ENCODE measurements around the gene PDE4D. TPM values are rescaled to one million over a fixed set of nuclear protein-coding genes. Genes with fewer than 3 reads are reported as not detected.
"Not testable (repeated sequence)": the region's sequence is repeated elsewhere in the genome, so short reads cannot be mapped to it uniquely, and the experiment has no call there.

The PDE4D gene
- polyA plus RNA-seq, 6 donors from 2014 or later = 4.1 to 20.0 (median 12.9) TPM

DNA sequence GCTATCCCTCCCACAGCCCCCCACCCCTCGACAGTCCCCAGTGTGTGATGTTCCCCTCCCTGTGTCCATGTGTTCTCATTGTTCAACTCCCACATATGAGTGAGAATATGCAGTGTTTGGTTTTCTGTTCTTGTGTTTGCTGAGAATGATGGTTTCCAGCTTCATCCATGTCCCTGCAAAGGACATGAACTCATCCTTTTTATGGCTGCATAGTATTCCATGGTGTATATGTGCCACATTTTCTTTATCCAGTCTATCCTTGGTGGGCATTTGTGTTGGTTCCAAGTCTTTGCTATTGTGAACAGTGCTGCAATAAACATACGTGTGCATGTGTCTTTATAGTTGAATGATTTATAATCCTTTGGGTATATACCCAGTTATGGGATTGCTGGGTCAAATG, 940.3 kb downstream of the PDE4D start:
- DNase-seq, H3K27ac Mint-ChIP-seq, H3K4me1 Mint-ChIP-seq: not testable (repeated sequence)

DNA sequence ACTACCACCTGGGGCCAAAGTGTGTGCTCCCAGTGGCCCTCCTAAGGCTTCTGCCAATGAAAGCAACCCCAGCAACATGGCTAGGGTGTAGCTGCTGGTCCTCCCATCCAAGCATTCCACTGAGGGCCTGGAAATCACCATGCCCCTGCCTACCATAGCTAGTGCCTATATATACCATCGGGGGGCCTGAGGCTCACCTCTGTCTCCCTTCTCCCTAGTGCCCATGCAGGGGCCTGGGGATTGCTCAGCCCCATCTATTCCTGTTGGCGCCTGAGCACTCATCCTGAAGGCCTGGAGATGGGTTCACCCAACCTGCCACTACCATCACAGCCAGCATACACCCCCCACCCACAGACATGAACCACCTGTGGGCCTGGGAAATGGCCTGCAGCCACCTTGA, 943.3 kb downstream of the PDE4D start:
- peak overlapping the region in 1 of 6 donors; percentile 73 for H3K27ac Mint-ChIP-seq
- no peak for ATAC-seq (ENCODE audit: low read depth in 2 of 2)
- no peak overlapping the region for H3K4me3 Mint-ChIP-seq
- DNase-seq = no peak
- peaks cover 0 to 26% (median 21%) of the 10 kb centered on the region in 3 donors for H3K27me3 Mint-ChIP-seq
- H3K36me3 Mint-ChIP-seq = no peaks in the 10 kb centered on the region
- no peaks in the 10 kb centered on the region for H3K4me1 Mint-ChIP-seq
- H3K9me3 Mint-ChIP-seq = peaks cover 2 to 19% (median 6%) of the 10 kb centered on the region in 7 donors

More for the DNA sequence above, 940.3 kb downstream of the PDE4D start:
- H3K36me3 Mint-ChIP-seq; ATAC-seq (ENCODE audit: low read depth in 2 of 2); H3K4me3 Mint-ChIP-seq: not testable (repeated sequence)
- peaks cover 2 to 19% (median 6%) of the 10 kb centered on the region in 7 donors for H3K9me3 Mint-ChIP-seq
- peaks cover 0 to 26% (median 17%) of the 10 kb centered on the region in 3 donors for H3K27me3 Mint-ChIP-seq

DNA sequence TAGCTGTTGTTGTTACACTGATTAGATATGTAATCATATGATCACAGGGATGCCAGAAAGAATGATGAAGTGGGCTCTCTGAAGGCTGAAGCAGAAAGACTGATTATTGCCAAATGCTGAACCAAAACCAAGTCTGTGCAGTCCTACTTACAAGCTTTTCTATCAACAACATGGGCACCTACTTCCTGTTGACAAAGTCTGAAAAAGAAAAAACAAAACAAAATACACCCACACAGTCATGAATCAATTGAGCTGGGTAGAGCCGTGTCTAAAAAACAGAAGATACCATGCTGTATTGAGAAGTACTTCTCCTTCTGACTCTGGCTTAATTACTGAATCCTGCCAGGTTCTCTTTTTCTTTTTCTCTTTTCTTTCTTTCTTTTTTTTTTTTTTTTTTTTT, 947.3 kb downstream of the PDE4D start:
- H3K27ac Mint-ChIP-seq = no peak overlapping the region
- no peaks in the 10 kb centered on the region for H3K36me3 Mint-ChIP-seq
- H3K4me3 Mint-ChIP-seq = peak overlapping the region in 1 of 8 donors; percentile 58
- peaks cover 0 to 11% (median 7%) of the 10 kb centered on the region in 7 donors for H3K9me3 Mint-ChIP-seq
- H3K27me3 Mint-ChIP-seq = peaks cover 0 to 20% (median 9%) of the 10 kb centered on the region in 3 donors
- DNase-seq = no peak
- ATAC-seq (ENCODE audit: low read depth in 2 of 2) = no peak
- no peaks in the 10 kb centered on the region for H3K4me1 Mint-ChIP-seq

GRCh38 chr5:58944221-58944620, 949.3 kb downstream of the PDE4D start:
- DNase-seq (no peak), ATAC-seq (ENCODE audit: low read depth in 2 of 2) (no peak)
- Mint-ChIP-seq H3K9me3 (peaks cover 0 to 11% (median 7%) of the 10 kb centered on the region in 7 donors), H3K27ac (no peak overlapping the region), H3K4me3 (no peak overlapping the region), H3K4me1 (no peaks in the 10 kb centered on the region), H3K27me3 (peaks cover 0 to 9% (median 2%) of the 10 kb centered on the region in 3 donors), H3K36me3 (no peaks in the 10 kb centered on the region)

- no peak overlapping the region for H3K4me3 Mint-ChIP-seq
- no peaks in the 10 kb centered on the region for H3K36me3 Mint-ChIP-seq
- H3K27ac Mint-ChIP-seq = no peak overlapping the region
- H3K9me3 Mint-ChIP-seq = peaks cover 0 to 14% (median 9%) of the 10 kb centered on the region in 7 donors
- DNase-seq = no peak
- H3K4me1 Mint-ChIP-seq = no peaks in the 10 kb centered on the region
- peaks cover 6 to 16% (median 9%) of the 10 kb centered on the region in 3 donors for H3K27me3 Mint-ChIP-seq
- ATAC-seq (ENCODE audit: low read depth in 2 of 2) = no peak
Measured at GRCh38 chr5:58940446-58940845, 953.1 kb downstream of the PDE4D start.

- Mint-ChIP-seq H3K36me3 (no peaks in the 10 kb centered on the region), H3K4me3 (no peak overlapping the region), H3K4me1 (no peaks in the 10 kb centered on the region), H3K27me3 (peaks cover 9 to 16% (median 12%) of the 10 kb centered on the region in 3 donors), H3K9me3 (peaks cover 0 to 14% (median 9%) of the 10 kb centered on the region in 7 donors), H3K27ac (no peak overlapping the region)
- DNase-seq = no peak
- no peak for ATAC-seq (ENCODE audit: low read depth in 2 of 2)
Measured at GRCh38 chr5:58939664-58940063, 953.9 kb downstream of the PDE4D start.

DNA sequence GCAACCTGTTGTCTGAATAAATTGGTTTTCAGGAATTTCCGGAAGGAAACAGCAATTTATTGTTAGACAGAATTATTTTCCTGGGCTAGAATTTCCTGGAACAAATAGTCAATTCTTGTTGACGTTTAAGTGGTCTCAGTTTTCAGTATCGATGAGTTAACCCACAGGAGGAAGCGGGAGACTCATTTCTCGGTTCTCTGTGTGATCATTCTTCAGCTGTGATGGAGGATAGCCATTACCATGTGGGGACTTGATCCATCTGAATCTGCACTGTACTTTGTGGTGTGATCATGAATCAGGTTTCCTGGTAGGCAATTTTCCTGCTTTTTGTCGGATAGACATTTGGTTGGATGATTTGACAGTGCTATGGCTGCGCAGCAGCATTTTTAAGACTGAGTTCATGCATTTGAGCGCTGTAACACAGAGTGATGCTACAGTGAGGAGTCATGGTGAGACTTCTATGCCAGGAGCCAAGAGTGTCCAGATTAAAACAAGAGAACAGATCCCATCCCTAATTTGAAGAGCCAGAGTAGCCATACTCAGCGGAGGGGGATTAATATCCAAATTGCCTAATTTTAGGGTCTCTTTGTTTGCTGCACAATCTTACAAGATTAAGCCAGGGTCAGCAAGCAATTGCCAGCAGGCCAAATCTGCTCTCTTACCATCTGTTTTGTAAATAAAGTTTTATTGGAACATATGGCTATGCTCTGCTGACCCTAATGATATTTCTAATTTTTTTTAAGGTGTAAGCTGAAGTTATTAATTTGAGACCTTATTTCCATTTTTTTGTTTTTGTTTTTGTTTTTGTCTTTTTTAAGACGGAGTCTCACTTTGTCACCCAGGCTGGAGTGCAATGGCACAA, 954.7 kb downstream of the PDE4D start:
- Mint-ChIP-seq H3K36me3 (no peaks in the 10 kb centered on the region), H3K27ac (no peak overlapping the region), H3K9me3 (peaks cover 0 to 14% (median 9%) of the 10 kb centered on the region in 7 donors), H3K27me3 (peaks cover 9 to 16% (median 16%) of the 10 kb centered on the region in 3 donors), H3K4me3 (no peak overlapping the region), H3K4me1 (no peaks in the 10 kb centered on the region)
- DNase-seq (no peak), ATAC-seq (ENCODE audit: low read depth in 2 of 2) (no peak)

- Mint-ChIP-seq H3K4me3 (no peak overlapping the region), H3K4me1 (no peaks in the 10 kb centered on the region), H3K36me3 (no peaks in the 10 kb centered on the region), H3K9me3 (peaks cover 0 to 4% (median 2%) of the 10 kb centered on the region in 7 donors), H3K27me3 (peaks cover 9 to 23% (median 22%) of the 10 kb centered on the region in 3 donors), H3K27ac (no peak overlapping the region)
- ATAC-seq (ENCODE audit: low read depth in 2 of 2) (no peak), DNase-seq (no peak)
Measured at GRCh38 chr5:58937031-58937681, 956.4 kb downstream of the PDE4D start.

DNA sequence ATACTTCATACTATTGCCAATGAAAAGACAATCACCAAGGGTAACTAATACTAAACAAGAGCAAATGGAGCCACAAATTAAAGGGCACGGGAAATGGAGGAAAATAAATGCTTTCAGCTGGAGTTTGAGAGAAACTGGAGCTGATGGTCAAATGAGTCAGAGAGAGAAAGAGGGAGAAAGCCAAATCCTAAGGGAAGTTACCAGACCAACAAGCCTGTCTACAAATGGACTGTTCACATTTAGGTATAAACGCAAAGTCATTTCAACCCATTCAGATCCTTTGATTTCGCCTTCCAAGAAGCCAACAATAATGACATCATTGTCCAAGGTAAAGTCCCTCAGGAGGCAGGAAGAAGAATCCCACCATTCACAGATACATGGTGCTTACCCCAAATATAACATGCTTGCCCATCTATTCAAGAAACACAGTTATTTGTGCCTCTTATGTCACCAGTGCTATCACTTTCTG, 958.9 kb downstream of the PDE4D start:
- Mint-ChIP-seq H3K9me3 (peaks cover 0 to 7% (median 3%) of the 10 kb centered on the region in 7 donors), H3K27me3 (peaks cover 9 to 42% (median 38%) of the 10 kb centered on the region in 3 donors), H3K27ac (no peak overlapping the region), H3K4me3 (no peak overlapping the region), H3K4me1 (no peaks in the 10 kb centered on the region), H3K36me3 (no peaks in the 10 kb centered on the region)
- DNase-seq (no peak), ATAC-seq (ENCODE audit: low read depth in 2 of 2) (no peak)

- Mint-ChIP-seq H3K4me1 (no peaks in the 10 kb centered on the region), H3K27ac (no peak overlapping the region)
- DNase-seq = no peak
Measured at GRCh38 chr5:58933891-58934628, 959.5 kb downstream of the PDE4D start.

DNA sequence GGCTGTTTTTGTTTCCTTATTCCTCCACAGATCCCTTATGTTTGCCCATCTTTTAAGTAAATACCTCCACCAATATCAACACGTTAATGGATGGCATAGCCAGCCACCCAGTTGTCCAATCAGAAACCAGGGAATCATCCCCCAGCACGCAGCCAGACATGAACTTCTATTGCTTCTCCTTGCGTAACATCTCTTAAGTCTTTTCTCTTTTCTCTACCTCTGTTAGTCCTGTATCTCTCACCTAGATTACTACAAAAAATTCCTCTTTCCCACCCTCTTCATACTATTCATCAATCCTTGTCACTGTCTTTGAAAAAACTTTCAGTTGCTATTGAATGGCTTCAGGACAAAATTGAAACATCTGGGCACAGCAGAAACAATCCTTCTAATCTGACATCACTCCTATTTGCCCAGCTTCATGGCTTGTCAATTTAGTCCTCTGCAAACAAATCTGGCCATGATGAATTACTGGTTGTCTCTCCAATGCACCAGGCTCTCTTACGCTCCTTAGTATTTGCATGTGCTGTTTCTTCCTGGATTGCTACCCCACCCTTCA, 961.4 kb downstream of the PDE4D start:
- peaks cover 13 to 42% (median 40%) of the 10 kb centered on the region in 3 donors for H3K27me3 Mint-ChIP-seq
- peak overlapping the region in 1 of 6 donors; percentile 36 for H3K27ac Mint-ChIP-seq
- peaks cover 0 to 10% (median 2%) of the 10 kb centered on the region in 7 donors for H3K9me3 Mint-ChIP-seq
- H3K36me3 Mint-ChIP-seq = no peaks in the 10 kb centered on the region
- ATAC-seq (ENCODE audit: low read depth in 2 of 2) = no peak
- no peaks in the 10 kb centered on the region for H3K4me1 Mint-ChIP-seq
- no peak overlapping the region for H3K4me3 Mint-ChIP-seq
- DNase-seq = no peak

More at GRCh38 chr5:58933891-58934628, 959.5 kb downstream of the PDE4D start:
- Mint-ChIP-seq H3K9me3 (peaks cover 0 to 13% (median 4%) of the 10 kb centered on the region in 7 donors), H3K36me3 (no peaks in the 10 kb centered on the region), H3K4me3 (no peak overlapping the region), H3K27me3 (peaks cover 9 to 48% (median 38%) of the 10 kb centered on the region in 3 donors)
- no peak for ATAC-seq (ENCODE audit: low read depth in 2 of 2)

GRCh38 chr5:58930520-58930919, 963.0 kb downstream of the PDE4D start:
- DNase-seq (no peak), ATAC-seq (ENCODE audit: low read depth in 2 of 2) (no peak)
- H3K27me3 Mint-ChIP-seq = peaks cover 11 to 54% (median 40%) of the 10 kb centered on the region in 3 donors
- H3K27ac Mint-ChIP-seq = no peak overlapping the region
- peaks cover 0 to 10% (median 2%) of the 10 kb centered on the region in 7 donors for H3K9me3 Mint-ChIP-seq
- no peaks in the 10 kb centered on the region for H3K36me3 Mint-ChIP-seq
- no peak overlapping the region for H3K4me3 Mint-ChIP-seq
- H3K4me1 Mint-ChIP-seq = no peaks in the 10 kb centered on the region

DNA sequence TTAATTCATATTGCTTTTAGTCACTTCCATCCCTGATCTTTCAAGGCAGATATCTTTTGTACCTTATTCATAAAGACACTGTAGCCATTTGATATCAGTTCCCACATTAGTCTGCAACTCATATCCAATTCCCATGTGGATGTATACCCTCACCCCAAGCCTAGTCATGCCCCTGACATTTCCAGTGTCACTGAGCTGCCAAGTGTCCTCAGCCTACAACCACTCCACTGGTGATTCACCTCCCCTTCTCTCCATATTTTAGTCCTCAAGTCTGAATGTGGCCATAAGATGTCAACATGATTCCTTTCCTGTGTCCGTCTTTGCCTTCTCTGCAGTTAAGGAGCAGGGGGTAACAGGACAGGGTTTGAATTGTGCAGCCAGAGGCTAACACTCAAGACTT, 963.8 kb downstream of the PDE4D start:
- Mint-ChIP-seq H3K9me3 (peaks cover 0 to 10% (median 2%) of the 10 kb centered on the region in 7 donors), H3K36me3 (no peaks in the 10 kb centered on the region), H3K27me3 (peaks cover 11 to 54% (median 35%) of the 10 kb centered on the region in 3 donors), H3K4me1 (no peaks in the 10 kb centered on the region), H3K27ac (no peak overlapping the region), H3K4me3 (no peak overlapping the region)
- DNase-seq (no peak), ATAC-seq (ENCODE audit: low read depth in 2 of 2) (no peak)

Data from naive B cell (primary cell).